Stimulated activated CD8-positive, alpha-beta memory T cell treated with anti-CD3 and anti-CD28 coated beads, Interleukin-12 subunit alpha, Interleukin-12 subunit beta, amount 100 ng/mL, for 1 hour (primary cell): ENCODE data around the gene CXorf58.
"Not testable (repeated sequence)": the region's sequence is repeated elsewhere in the genome, so short reads cannot be mapped to it uniquely, and the experiment has no call there.

ENCODE experiments used
- DNase-seq: peaks from one replicate; pipeline ENCODE4 v3.0.0-alpha.2; 2020; ENCODE audit warnings: low read depth

CXorf58 gene

DNA sequence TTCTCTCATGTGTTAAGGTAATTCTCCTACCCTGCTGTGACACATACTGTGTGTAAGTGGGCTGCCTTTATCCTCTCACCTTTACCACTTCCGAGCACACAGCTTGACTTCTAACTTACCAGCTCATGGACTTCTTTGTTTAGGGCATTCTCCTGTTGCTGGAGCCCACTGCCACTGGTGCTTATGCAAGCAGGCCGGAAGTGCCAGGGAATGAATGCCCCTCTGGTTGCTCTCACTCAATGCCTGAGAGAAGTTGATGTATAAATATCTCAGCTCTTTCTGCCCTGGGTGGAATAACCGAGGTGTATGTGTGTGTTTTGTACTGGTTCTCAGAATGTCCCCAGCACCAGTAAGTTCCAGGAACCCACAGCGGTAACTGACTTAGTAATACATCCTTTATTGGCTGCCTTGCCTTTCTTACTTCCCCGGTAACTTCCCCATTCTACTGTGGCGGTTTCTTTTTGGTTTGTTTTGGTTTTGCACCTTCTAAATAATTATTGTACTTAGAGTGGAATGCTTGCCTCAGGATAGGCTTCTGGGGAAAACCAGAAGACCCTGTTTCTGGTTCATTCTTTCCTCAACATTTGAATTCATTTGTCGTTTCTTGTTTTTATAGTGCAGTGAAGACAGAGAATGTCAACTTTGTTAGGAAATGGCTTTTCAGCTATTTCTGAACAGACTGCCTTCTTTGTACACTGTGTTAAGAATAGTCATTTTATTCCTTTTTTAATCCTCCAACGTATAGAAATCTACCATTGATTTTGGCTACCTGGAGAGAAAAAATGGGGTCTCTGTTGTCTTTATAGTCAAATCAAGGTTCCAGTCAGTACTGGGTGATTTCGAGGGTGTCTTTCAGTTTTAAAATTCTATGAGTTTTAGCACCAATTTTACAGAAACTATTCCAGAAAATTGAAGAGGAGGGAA lies 45.4 kb downstream of the CXorf58 start:
- no peak for DNase-seq

DNA sequence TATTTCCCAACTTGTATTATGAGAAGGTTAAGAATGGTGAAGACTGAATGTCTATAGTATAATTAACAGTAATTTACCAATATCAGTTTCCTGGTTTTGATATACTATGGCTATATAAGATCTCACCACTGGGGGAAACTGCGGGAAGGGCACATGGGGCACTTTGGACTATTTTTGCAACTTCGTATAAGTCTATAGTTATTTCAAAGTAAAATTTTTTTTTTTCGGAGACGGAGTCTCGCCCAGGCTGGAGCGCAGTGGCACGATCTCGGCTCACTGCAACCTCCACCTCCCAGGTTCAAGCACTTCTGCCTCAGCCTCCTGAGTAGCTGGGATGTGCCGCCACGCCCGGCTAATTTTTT lies 46.1 kb downstream of the CXorf58 start:
- DNase-seq = no peak

DNA sequence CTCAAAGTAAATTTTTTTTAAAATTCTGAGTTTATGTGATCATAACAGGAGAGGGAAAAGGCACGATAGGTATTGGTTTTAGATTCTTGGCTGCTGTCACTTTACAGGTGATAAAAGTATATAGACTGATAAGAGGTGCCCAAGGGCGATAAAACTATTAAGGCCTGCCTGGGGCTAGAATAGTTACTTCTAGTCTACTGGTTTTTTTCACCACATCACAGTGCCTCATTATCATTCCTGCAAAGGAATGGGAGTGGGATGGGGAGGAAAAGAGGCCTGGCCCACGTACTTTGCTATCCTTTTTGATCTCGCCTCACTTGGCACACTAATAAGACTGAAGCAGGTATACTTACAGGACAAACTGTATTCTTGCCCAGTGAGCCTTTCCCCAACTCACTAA lies 46.6 kb downstream of the CXorf58 start:
- no peak for DNase-seq

DNA sequence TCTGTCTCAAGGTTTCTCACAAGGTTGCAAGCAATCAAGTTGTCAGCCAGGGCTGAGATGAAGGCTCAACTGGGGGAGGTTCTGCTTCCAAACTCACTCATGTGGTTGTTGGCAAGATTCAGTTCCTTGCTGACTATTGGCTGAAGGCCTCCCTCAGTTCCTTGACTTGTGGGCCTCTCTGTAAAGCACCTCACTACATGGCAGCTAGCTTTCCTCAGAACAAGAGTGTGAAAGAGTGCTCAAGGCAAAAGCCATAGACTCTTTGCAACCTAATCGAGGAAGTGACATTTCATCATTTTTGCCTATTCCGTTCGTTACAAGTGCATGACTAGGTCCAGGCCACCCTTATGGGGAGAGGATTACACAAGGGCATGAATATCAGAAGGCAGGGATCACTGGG lies 52.0 kb downstream of the CXorf58 start:
- no peak for DNase-seq

DNA sequence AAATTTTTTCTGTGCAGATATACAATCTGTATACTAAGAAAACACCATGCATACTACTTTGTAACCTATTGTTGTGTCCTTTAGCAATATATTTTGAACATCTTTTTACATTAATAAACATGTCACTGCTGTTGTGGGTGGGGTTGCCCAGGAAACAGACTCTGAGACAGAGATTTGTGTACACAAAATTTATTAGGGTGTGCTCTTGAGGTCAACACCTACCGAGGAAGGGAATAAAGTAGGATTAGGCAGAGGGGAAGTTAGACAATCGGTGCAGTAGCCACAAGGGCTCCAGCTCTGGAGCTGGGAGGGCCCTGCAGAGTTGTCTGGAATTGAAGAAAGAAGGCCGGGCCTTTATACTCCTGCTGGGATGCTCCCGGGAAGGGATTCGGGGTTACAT lies 56.4 kb downstream of the CXorf58 start:
- DNase-seq = no peak

GRCh38 chrX:23965630-23966029 lies 57.8 kb downstream of the CXorf58 start:
- not testable (repeated sequence) for DNase-seq

GRCh38 chrX:23978491-23978890 lies 70.7 kb downstream of the CXorf58 start:
- no peak for DNase-seq

- DNase-seq = no peak
These were observed 72.2 kb downstream of the CXorf58 start for GRCh38 chrX:23980011-23980441.

DNA sequence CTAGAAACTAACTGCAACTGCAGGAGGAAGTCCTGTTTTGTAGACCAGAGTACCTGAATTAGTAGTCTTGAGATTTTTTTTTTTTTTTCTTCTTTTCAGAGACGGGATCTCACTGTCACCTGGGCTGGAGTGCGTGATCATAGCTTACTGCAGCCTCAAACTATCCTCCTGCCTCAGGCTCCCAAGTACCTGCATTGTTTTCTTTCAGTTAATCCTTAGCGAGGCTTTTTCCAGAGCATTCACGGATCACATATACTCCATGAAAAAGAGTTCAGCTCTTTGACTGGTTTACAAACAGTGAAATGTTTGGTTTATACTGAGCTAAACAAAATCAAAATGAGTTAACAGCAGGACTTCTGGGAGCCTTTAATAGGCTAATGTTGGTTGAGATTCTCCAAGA lies 73.4 kb downstream of the CXorf58 start:
- no peak for DNase-seq

GRCh38 chrX:23981711-23982110 lies 73.9 kb downstream of the CXorf58 start:
- no peak for DNase-seq

DNA sequence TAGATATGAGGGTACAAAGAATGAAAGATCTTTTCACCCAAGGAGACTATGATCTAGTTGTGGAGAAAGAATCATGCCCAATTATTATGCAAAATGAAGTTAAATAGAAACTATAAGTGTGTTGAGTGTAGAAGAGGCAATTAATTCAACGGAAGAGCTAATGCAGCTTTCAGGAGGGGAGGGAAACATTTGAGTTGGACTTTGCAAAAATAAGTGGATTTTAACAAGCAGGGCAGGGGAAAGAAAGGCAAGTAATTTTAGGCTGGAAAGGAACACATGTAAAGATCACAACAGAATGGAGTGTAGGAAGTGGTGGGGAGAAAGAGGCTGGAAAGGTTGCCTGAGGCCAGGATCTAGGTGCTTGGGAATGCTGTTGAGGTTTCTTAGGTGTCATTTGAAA lies 75.1 kb downstream of the CXorf58 start:
- no peak for DNase-seq
